ENCODE results near the gene PRDX1. TPM values are rescaled to one million over a fixed set of nuclear protein-coding genes. Genes with fewer than 3 reads are reported as not detected.

PRDX1 gene
- total and polyA plus RNA-seq, 2 of the 4 experiments (the other 2 are of a cell fraction), result 612 to 883 TPM

- no peak overlapping the region for H4K8ac ChIP-seq (ENCODE audit: low read depth in 2 of 2, low read length in 2 of 2)
- in situ Hi-C loops (cut with MboI; ENCODE audit: low sequenced_read_pairs) (no loop called here), intact Hi-C loops (cut with micrococcal nuclease) (no loop called here), dilution Hi-C loops (cut with HindIII; ENCODE audit: low sequenced_read_pairs, unreplicated experiment) (no loop called here)
- H2BK120ac ChIP-seq (ENCODE audit: low read depth, low read length), result no peak overlapping the region
- no peak overlapping the region for H3K18ac ChIP-seq (ENCODE audit: low read depth, low read length)
- no peak overlapping the region for H2AFZ ChIP-seq (replicated peaks; ENCODE audit: low read length, poor library complexity)
- H3K4me3 ChIP-seq (ENCODE audit: insufficient read depth, low read depth, low read length), result no peak overlapping the region
- H4K5ac ChIP-seq (ENCODE audit: low read depth, low read length), result no peak overlapping the region
- DNase-seq (no peak), ATAC-seq (ENCODE audit: low read depth) (no peak)
- ChIA-PET CTCF (interaction anchor here (0.6 kb wide), 1 partner anchor 1708 kb away, joined by 3 read pairs; no protein-coding TSS in a partner anchor), POLR2A (ENCODE audit: unreplicated experiment) (no interaction called here)
- H3K9me1 ChIP-seq (ENCODE audit: insufficient read depth, low read length), result peaks cover 5% of the 10 kb centered on the region; the same call in 1 of the 2 replicates
- H2BK15ac ChIP-seq (ENCODE audit: low read depth, low read length), result no peak overlapping the region
- H2AK5ac ChIP-seq (ENCODE audit: low read depth, low read length), result 0 out of 2 replicates have a peak overlapping the region, but pooled peaks have one; percentile 7
- H4K20me1 ChIP-seq (ENCODE audit: insufficient read depth, low read length), result no peaks in the 10 kb centered on the region
- no peak overlapping the region for H4K91ac ChIP-seq (ENCODE audit: insufficient read depth, low read depth, low read length)
- no peak for TF ChIP-seq MAZ (IDR thresholded peaks at IDR 0.05; ENCODE audit: borderline replicate concordance, low read depth, low read length)
- TF ChIP-seq POLR2A (IDR thresholded peaks at IDR 0.05; ENCODE audit: low read depth, low read length), result no peak
- no peak for TF ChIP-seq SMC3 (IDR thresholded peaks at IDR 0.05; ENCODE audit: low read depth, low read length)
- no peak for TF ChIP-seq CTCF (conservative IDR thresholded peaks at IDR 0.05; ENCODE audit: low read depth, low read length)
- no peak overlapping the region for H2BK5ac ChIP-seq (ENCODE audit: low read depth, low read length, poor library complexity, severe bottlenecking)
- H3K56ac ChIP-seq (ENCODE audit: extremely low read depth, insufficient read depth, low read length), result no peak overlapping the region
- H3K9me3 ChIP-seq (ENCODE audit: control insufficient read depth, insufficient read depth, low read length), result no peaks in the 10 kb centered on the region
- H3K27me3 ChIP-seq (ENCODE audit: control insufficient read depth, insufficient read depth, low read length), result no peaks in the 10 kb centered on the region
- H3K4ac ChIP-seq (ENCODE audit: low read depth, low read length), result no peak overlapping the region
- peaks cover 7% of the 10 kb centered on the region for H3K36me3 ChIP-seq (ENCODE audit: control insufficient read depth, insufficient read depth, low read length)
- H3K27ac ChIP-seq (ENCODE audit: insufficient read depth, low read length), result no peak overlapping the region
- H3K23ac ChIP-seq (ENCODE audit: low read depth, low read length), result peak overlapping the region; percentile 33; the same call in 1 of the 2 replicates
- H3K4me2 ChIP-seq (ENCODE audit: low read depth, low read length), result no peak overlapping the region
- H2BK20ac ChIP-seq (ENCODE audit: low read depth, low read length), result no peak overlapping the region
- H3K79me1 ChIP-seq (ENCODE audit: low read depth in 1 of 2, low read length in 2 of 2), result peaks cover 17 to 40% of the 10 kb centered on the region in 2 experiments
- H3K9ac ChIP-seq (ENCODE audit: low read depth, low read length), result no peak overlapping the region
- no peak overlapping the region for H3K14ac ChIP-seq (replicated peaks; ENCODE audit: low read depth, low read length)
- 88% methylated on average over 1 of the region's 1 CpG; no CpG with 5 or more reads in 1 of the 2 experiments for WGBS, 2 experiments (ENCODE audit: extremely low coverage in 2 of 2, insufficient read length in 1 of 2)
- no TSS peak for BruUV-seq (replicated peaks)
- peaks cover 7% of the 10 kb centered on the region for H3K4me1 ChIP-seq (ENCODE audit: control insufficient read depth, insufficient read depth, low read length)
- H2AK9ac ChIP-seq (replicated peaks; ENCODE audit: low read depth, low read length, poor library complexity), result no peak overlapping the region
Observed at GRCh38 chr1:45552331-45552730, 30.6 kb upstream of the PRDX1 start.

Measured in IMR-90 (cell line).